Measurements from ENCODE around the gene CLASRP.
A peak's percentile ranks its signal among the peaks of the same experiment; 100 is the strongest.

GRCh38 chr19:45092747-45093678 lies 54.2 kb downstream of the CLASRP start, which contains the start of gene PPP1R37:
- TF ChIP-seq CTCF (conservative IDR thresholded peaks at IDR 0.05; ENCODE audit: low read length) (peak; percentile 55; the same call in 1 of the 2 replicates), EZH2phosphoT487 (IDR thresholded peaks at IDR 0.05; ENCODE audit: borderline replicate concordance, low read depth, low read length) (no peak)
